K562 (cell line): ENCODE results near the gene CRTC3. TPM values are rescaled to one million over a fixed set of nuclear protein-coding genes. Genes with fewer than 3 reads are reported as not detected.
A peak's percentile ranks its signal among the peaks of the same experiment; 100 is the strongest.

ENCODE experiments used
- ATAC-seq: fragments of 200-7000 bp; cut with Tn5 transposase; 3 replicates; pipeline ENCODE4 v1.9.1; 2020; ENCODE audit warnings: moderate library complexity
- BruUV-seq: library from RNA; stranded (reverse); fragments of 400-500 nt; replicated peaks from 2 replicates; lab custom pipeline; 2021; lab: Mats Ljungman, UMichigan
- CTCF ChIA-PET: fragments of 300-600 bp; formaldehyde crosslinking; extraction: SDS; loops from one replicate; lab custom pipeline; 2021; ENCODE audit warnings: low intra/inter-chr PET ratio; lab: Yijun Ruan, JAX
- POLR2A ChIA-PET: fragments of 300-600, 350-650 bp; sonication (Branson Sonifier 250); formaldehyde crosslinking; extraction: SDS; loops from one replicate; lab custom pipeline; 2021; ENCODE audit warnings: antibody characterized with exemption, inconsistent platforms; lab: Yijun Ruan, JAX
- DNase-seq, 4 experiments: peaks; one replicate each; pipeline versions ENCODE4 v3.0.0 to v3.0.0-alpha.2; 2011 to 2018; ENCODE audit warnings: low spot score in 3 of 4, mixed read lengths in 3 of 4; ENCODE audit errors: extremely low read depth in 1 of 4
- FAIRE-seq: peaks from 2 replicates; lab custom pipeline; 2011; peaks lifted over from hg19 to GRCh38; lab: Jason Lieb, UNC
- H2AFZ ChIP-seq: 2 replicates; pipeline ENCODE4 v1.6.0; 2011; ENCODE audit warnings: low read depth, low read length, control low read depth, inconsistent platforms
- H3K27ac ChIP-seq: fragments of 200-600 bp; 3 replicates; pipeline ENCODE4 v1.8.0; 2011; ENCODE audit warnings: low read depth, mild to moderate bottlenecking, control low read depth, inconsistent platforms, low read length, moderate library complexity, mixed read lengths; ENCODE audit errors: extremely low read depth
- H3K27me3 ChIP-seq, 2 experiments: fragments of 300-600 bp in 1 of 2; 2 replicates in 1 of 2; 3 replicates in 1 of 2; pipeline versions ENCODE4 v1.6.0 to v1.8.0; 2011; ENCODE audit warnings: inconsistent platforms in 2 of 2, low read length in 2 of 2, mild to moderate bottlenecking in 1 of 2, mixed read lengths in 1 of 2, moderate library complexity in 1 of 2; ENCODE audit not compliant: control insufficient read depth in 2 of 2, insufficient read depth in 2 of 2
- H3K36me3 ChIP-seq: fragments of 300-600 bp; 3 replicates; pipeline ENCODE4 v1.8.0; 2011; ENCODE audit warnings: mild to moderate bottlenecking, low read length, inconsistent platforms; ENCODE audit not compliant: control insufficient read depth, insufficient read depth
- H3K4me1 ChIP-seq, 2 experiments: fragments of 200-600 bp in 1 of 2; replicated peaks in 1 of 2; 2 replicates in 1 of 2; 3 replicates in 1 of 2; pipeline versions ENCODE4 v1.5.1 to v1.8.0; 2011; ENCODE audit warnings: inconsistent platforms in 2 of 2, low read length in 2 of 2, mild to moderate bottlenecking in 1 of 2, mixed read lengths in 1 of 2, moderate library complexity in 1 of 2; ENCODE audit not compliant: control insufficient read depth in 2 of 2, insufficient read depth in 2 of 2
- H3K4me2 ChIP-seq: 2 replicates; pipeline ENCODE4 v1.6.1; 2011; ENCODE audit warnings: low read length, control low read depth, inconsistent platforms, mixed read lengths; ENCODE audit not compliant: insufficient read depth
- H3K4me3 ChIP-seq: fragments of 200-600 bp; sonication (generic), shearing (Covaris generic); 2 replicates; pipeline ENCODE4 v1.5.1; 2016; ENCODE audit warnings: control low read depth, inconsistent platforms
- H3K79me2 ChIP-seq: fragments of 200-600 bp; 3 replicates; pipeline ENCODE4 v1.8.0; 2011; ENCODE audit warnings: low read length, inconsistent platforms; ENCODE audit not compliant: control insufficient read depth, insufficient read depth
- H3K9ac ChIP-seq, 2 experiments: 2 replicates each; pipeline versions ENCODE4 v1.6.0 to v1.6.1; 2011; ENCODE audit warnings: low read depth in 2 of 2, low read length in 2 of 2, control low read depth in 1 of 2, inconsistent platforms in 1 of 2, mild to moderate bottlenecking in 1 of 2, mixed read lengths in 1 of 2; ENCODE audit not compliant: insufficient read depth in 1 of 2
- H3K9me1 ChIP-seq: one replicate; pipeline ENCODE4 v1.6.0; 2011; ENCODE audit warnings: inconsistent platforms, mild to moderate bottlenecking, low read length, moderate library complexity; ENCODE audit not compliant: control insufficient read depth, insufficient read depth
- H3K9me3 ChIP-seq: replicated peaks from 2 replicates; pipeline ENCODE4 v1.5.1; 2011; ENCODE audit warnings: low read depth, low read length, inconsistent platforms; ENCODE audit not compliant: control insufficient read depth, insufficient read depth
- H4K20me1 ChIP-seq: replicated peaks from 2 replicates; pipeline ENCODE4 v1.6.1; 2011; ENCODE audit warnings: low read length, inconsistent platforms, mixed read lengths; ENCODE audit not compliant: control insufficient read depth, insufficient read depth
- AFF1 ChIP-seq, 2 experiments: fragments of 450-650 bp; IDR thresholded peaks; 2 replicates each; pipeline ENCODE4 v1.6.1; 2018; ENCODE audit warnings: mild to moderate bottlenecking in 2 of 2, low read depth in 1 of 2; ENCODE audit not compliant: partially characterized antibody in 2 of 2
- EZH2 ChIP-seq: IDR thresholded peaks from 2 replicates; pipeline ENCODE4 v1.6.1; 2012; ENCODE audit warnings: low read depth, mild to moderate bottlenecking, inconsistent platforms, low read length, borderline replicate concordance
- MNT ChIP-seq, 2 experiments: fragments of 450-650 bp; conservative IDR thresholded peaks; 2 replicates each; pipeline ENCODE4 v1.6.1; 2017; ENCODE audit warnings: mild to moderate bottlenecking in 2 of 2, moderate library complexity in 2 of 2
- MYC ChIP-seq, 2 experiments: fragments of 250-450 bp in 1 of 2; sonication (Bioruptor Pico) in 1 of 2; IDR thresholded peaks; 2 replicates each; pipeline versions ENCODE4 v1.5.1 to v1.6.1; 2012 to 2021; ENCODE audit warnings: low read depth in 2 of 2, borderline replicate concordance in 1 of 2, improper control_type of control experiment in 1 of 2, low read length in 1 of 2, mild to moderate bottlenecking in 1 of 2, moderate library complexity in 1 of 2
- POLR2H ChIP-seq: IDR thresholded peaks from 2 replicates; pipeline ENCODE4 v1.6.1; 2016; ENCODE audit warnings: missing genetic modification characterization, low read depth, mild to moderate bottlenecking, control low read depth, missing compliant biosample characterization, moderate library complexity
- SETDB1 ChIP-seq: IDR thresholded peaks from one replicate; pipeline ENCODE4 v1.6.1; 2012; ENCODE audit warnings: low read length, control low read depth, inconsistent platforms
- SMARCA5 ChIP-seq: fragments of 450-650 bp; IDR thresholded peaks from 2 replicates; pipeline ENCODE4 v1.6.1; 2016
- TAF7 ChIP-seq: fragments of 450-650 bp; IDR thresholded peaks from 2 replicates; pipeline ENCODE4 v1.6.1; 2016; ENCODE audit warnings: missing genetic modification characterization, missing compliant biosample characterization
- YY1 ChIP-seq, 3 experiments: IDR thresholded peaks; 2 replicates each; pipeline ENCODE4 v1.6.1; 2011; ENCODE audit warnings: low read length in 2 of 3, mild to moderate bottlenecking in 2 of 3, moderate library complexity in 2 of 3, borderline replicate concordance in 1 of 3, control low read depth in 1 of 3, low read depth in 1 of 3; ENCODE audit not compliant: insufficient read depth in 3 of 3, insufficient replicate concordance in 2 of 3, control insufficient read depth in 1 of 3, insufficient read length in 1 of 3; ENCODE audit errors: extremely low read depth in 1 of 3
- ZBTB12 ChIP-seq: fragments of 250-450 bp; sonication (Bioruptor Pico); IDR thresholded peaks from 2 replicates; pipeline ENCODE4 v1.4.0; 2020
- WGBS: fragments of 100-300 bp; shearing (Covaris generic); methylation state at CpG from one replicate; pipeline ENCODE4 v1.1.6; 2016; ENCODE audit warnings: low coverage, mixed read lengths; ENCODE audit not compliant: insufficient coverage; ENCODE audit errors: missing lambda C conversion rate; 5-methylcytosine and 5-hydroxymethylcytosine counted together
- in situ Hi-C: fragments of 300-500 bp; cut with MboI; formaldehyde crosslinking; loops from 4 replicates; pipeline ENCODE4 v1.15.0; 2018; ENCODE audit warnings: inconsistent platforms, mixed read lengths
- intact Hi-C: fragments of 100-400 bp; cut with micrococcal nuclease; formaldehyde crosslinking; loops from 2 replicates; pipeline ENCODE4 v1.14.2; 2022
- polyA plus RNA-seq, 8 experiments: library from polyadenylated mRNA; depleted of rRNA in 4 of 8; stranded (reverse) in 5 of 8; unstranded in 3 of 8; fragments of >200 nt; fragmentation: Nextera tagmentation in 2 of 8; fragmentation: Illumina TruSeq in 1 of 8; extraction: Ambion mirVana in 2 of 8; extraction: Trizol in 1 of 8; gene quantifications; 2 replicates each; pipeline versions ENCODE4 v1.2.1 to v1.2.3, GENCODE V29; 2011 to 2014; ENCODE audit warnings: inconsistent platforms in 1 of 8, missing spikeins in 1 of 8
- total RNA-seq, 7 experiments: library from RNA; depleted of rRNA in 6 of 7; stranded (reverse); fragments of >200 nt in 6 of 7; fragmentation: Illumina TruSeq in 2 of 7; extraction: Trizol in 2 of 7; gene quantifications; 2 replicates each; pipeline versions ENCODE4 v1.2.1 to v1.2.3, GENCODE V29; 2011 to 2021; ENCODE audit warnings: low replicate concordance in 1 of 7
- TF ChIP-seq, protein P1 (sequence below): IDR thresholded peaks from 2 replicates; pipeline ENCODE4 v1.6.1; 2011; ENCODE audit warnings: borderline replicate concordance, low read depth, mild to moderate bottlenecking, moderate library complexity, low read length; ENCODE audit not compliant: insufficient read depth, poor library complexity, severe bottlenecking

CRTC3 gene
- total and polyA plus RNA-seq, 9 of the 15 experiments (the other 6 are each of a cell fraction or from before 2014, with no cell fraction given): 1.2 to 19.0 (median 11.6) TPM

DNA sequence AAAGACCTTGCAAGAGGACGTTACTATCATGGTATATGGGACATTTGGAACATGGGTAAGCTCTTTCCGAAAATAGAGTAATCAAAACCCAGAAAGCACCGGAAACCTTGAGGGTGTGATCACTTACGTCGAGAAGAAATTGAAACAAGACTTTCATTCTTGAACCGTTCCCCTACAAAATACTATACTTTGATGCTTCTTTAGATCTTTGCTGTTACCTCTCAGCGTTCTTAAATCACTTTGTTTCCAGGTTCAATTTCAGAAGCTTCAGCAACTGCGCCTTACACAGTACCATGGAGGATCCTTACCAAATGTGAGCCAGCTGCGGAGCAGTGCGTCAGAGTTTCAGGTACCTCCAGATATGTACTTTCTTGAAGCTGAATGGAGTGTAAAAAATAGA, 10.1 kb downstream of the CRTC3 start:
- peak; percentile 79 for FAIRE-seq
- ChIA-PET POLR2A (interaction anchor here (1.2 to 2.0 kb wide), 2 partner anchors 9 to 16 kb away, joined by 4 to 27 read pairs; partner anchors contain the start of gene CRTC3), CTCF (no interaction called here)
- no peak for DNase-seq
- Histone ChIP-seq H3K4me3 (no peak overlapping the region), H3K9me3 (no peaks in the 10 kb centered on the region), H3K27ac (no peak overlapping the region), H3K79me2 (peaks cover 33% of the 10 kb centered on the region), H3K4me1 (peaks cover 0 to 17% of the 10 kb centered on the region in 2 experiments; a peak in 2 of 5 replicates), H3K36me3 (peaks cover 22% of the 10 kb centered on the region; the same call in 2 of the 3 replicates), H4K20me1 (no peaks in the 10 kb centered on the region), H2AFZ (no peak overlapping the region), H3K9me1 (no peaks in the 10 kb centered on the region), H3K4me2 (no peak overlapping the region), H3K9ac (no peak overlapping the region), H3K27me3 (no peaks in the 10 kb centered on the region)
- in situ Hi-C loops (no loop called here), intact Hi-C loops (no loop called here)
- BruUV-seq: no TSS peak
- no peak for ATAC-seq
- WGBS: 68% methylated on average over 10 of the region's 10 CpGs
- no peak for TF ChIP-seq POLR2H (tag)
- no peak for TF ChIP-seq MYC (IDR thresholded peaks at IDR 0.05; ENCODE audit: low read depth, low read length)
- no peak for TF ChIP-seq MYC (CRISPR knock-in tag; IDR thresholded peaks at IDR 0.05; ENCODE audit: borderline replicate concordance, low read depth)
- no peak for TF ChIP-seq MNT (conservative IDR thresholded peaks at IDR 0.05)
- no peak for TF ChIP-seq AFF1 (IDR thresholded peaks at IDR 0.05; ENCODE audit: low read depth in 1 of 2, partially characterized antibody in 2 of 2)
- no peak for TF ChIP-seq EZH2
- no peak for TF ChIP-seq ZBTB12
- no peak for TF ChIP-seq SETDB1
- TF ChIP-seq YY1 (IDR thresholded peaks at IDR 0.05; ENCODE audit: borderline replicate concordance in 1 of 3, control insufficient read depth in 1 of 3, extremely low read depth in 1 of 3, insufficient read depth in 3 of 3, insufficient read length in 1 of 3, insufficient replicate concordance in 2 of 3, low read depth in 1 of 3, low read length in 2 of 3): no peak
- no peak for TF ChIP-seq TAF7 (tag)
- TF ChIP-seq, protein P1, sequence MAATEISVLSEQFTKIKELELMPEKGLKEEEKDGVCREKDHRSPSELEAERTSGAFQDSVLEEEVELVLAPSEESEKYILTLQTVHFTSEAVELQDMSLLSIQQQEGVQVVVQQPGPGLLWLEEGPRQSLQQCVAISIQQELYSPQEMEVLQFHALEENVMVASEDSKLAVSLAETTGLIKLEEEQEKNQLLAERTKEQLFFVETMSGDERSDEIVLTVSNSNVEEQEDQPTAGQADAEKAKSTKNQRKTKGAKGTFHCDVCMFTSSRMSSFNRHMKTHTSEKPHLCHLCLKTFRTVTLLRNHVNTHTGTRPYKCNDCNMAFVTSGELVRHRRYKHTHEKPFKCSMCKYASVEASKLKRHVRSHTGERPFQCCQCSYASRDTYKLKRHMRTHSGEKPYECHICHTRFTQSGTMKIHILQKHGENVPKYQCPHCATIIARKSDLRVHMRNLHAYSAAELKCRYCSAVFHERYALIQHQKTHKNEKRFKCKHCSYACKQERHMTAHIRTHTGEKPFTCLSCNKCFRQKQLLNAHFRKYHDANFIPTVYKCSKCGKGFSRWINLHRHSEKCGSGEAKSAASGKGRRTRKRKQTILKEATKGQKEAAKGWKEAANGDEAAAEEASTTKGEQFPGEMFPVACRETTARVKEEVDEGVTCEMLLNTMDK: no peak
- no peak for TF ChIP-seq SMARCA5
